Measurements from ENCODE around the gene KRT73.

KRT73 gene

GRCh38 chr12:52645120-52645761 is 26.9 kb upstream of the KRT73 start:
- peak in 2 of 4 experiments; percentile 24 to 40 for DNase-seq

DNA sequence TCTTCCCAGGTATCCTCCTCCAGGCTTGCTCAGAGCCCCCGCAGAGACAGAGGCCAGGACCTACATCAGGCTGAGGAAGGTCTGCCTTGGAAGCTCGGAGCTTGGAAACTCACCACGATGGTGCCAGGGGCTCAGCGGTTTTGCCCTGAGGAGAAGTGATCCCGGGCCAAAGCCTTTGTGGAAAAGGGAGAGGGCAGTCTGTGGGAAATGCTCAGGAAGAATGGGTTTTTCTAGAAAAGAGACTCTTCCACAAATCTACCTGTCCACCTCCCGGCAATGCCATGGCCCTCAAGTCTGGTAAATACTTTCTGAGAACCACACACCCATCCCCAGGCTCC is 25.7 kb upstream of the KRT73 start:
- DNase-seq = no peak

DNA sequence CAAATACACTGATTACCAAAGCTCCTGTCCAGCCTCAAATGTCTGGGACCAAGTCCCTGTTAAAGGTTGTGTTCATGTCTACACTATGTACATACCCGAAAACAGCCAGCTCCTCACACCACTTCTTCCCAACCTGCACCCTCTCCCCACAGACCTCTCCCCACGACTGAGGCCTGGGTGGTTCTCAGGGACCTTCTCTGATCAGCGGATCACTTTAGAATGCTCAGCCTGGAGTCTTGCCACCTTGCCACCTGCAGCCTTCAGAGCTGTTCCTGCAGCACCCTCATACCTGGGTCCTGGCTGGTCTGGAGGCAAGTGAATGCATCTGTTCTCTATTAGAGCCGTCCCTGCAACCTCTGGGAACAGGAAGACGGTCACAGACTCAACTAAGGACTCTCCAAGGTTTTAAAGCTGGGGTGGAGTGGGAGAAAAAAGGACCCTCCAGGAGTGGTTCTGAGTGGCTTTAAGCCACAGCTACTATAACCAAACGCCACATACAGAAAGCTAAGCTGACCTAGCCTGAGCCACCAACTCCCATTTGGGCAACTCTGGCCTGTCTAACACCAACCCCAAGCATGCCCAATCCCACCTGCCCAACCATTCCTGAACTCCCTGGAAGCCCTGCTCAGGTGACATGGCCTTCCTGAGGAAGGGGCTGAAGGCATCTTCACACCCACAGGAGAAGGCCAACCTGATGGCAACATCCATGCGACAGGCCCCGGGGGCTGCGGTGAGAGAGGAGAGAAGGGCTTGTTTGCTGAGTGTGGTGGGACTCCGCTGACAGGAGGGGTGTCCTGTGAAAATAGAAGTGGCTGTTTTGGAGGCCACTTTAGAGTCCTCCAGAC is 25.1 kb upstream of the KRT73 start:
- DNase-seq = no peak

DNA sequence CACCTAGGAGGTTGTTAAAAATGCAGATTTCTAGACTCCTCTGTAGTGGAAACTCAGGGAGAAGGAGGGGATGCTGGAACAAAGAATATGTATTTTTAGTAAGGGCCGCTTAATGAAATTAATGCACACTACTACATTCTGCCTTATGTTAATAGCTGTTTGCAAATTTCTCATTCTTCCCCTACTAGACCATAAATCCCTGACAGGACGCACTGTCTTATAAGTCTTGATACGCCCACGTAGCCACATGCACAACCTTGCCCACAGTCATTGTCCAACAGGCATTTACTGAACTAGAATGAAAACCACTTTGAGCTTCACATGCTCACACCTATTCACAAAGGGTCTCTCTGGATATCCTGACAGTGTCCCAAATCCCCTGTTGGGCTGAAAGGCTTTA is 23.1 kb upstream of the KRT73 start:
- no peak for DNase-seq

GRCh38 chr12:52637299-52637698 is 18.9 kb upstream of the KRT73 start:
- no peak for DNase-seq

- DNase-seq = no peak
Observed at GRCh38 chr12:52636592-52637258, 18.4 kb upstream of the KRT73 start.

GRCh38 chr12:52636189-52636588 is 17.8 kb upstream of the KRT73 start:
- no peak for DNase-seq

DNA sequence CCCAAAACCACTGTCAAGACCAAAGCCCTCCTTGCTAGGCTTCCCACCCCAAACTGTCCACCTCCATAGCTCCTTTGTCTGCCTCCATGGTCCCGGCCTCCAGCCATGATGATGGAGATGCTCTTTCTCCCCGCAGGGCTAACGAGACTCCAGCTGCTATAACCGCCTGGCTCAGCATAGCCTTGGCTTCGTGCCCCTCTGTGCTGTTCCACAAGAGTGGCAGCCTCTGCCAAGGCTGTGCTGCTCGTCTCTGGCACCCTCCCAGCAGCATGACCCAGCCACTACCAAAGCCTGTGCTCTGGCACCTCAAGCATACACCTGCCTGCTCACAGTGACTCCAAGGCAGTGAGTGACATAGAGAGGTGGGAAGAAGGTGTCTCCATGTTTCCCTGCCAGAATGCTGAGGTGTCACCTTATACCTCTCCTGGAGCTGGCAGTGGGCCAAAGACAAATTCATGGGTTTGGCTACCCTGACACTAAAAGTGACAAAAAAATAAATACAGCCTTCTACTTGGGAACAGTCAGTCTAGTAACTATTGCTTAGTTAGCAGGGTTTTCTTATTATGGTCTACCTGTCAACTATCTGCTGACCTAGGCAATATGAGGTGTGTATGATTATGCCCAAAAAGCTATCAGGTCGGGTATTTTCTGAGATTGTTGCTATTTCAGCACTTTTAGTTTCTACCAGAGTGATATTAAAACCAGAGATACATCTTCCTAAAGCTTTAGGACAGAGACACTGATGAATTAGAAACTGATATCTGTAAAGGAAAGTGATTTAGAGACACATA is 16.1 kb upstream of the KRT73 start:
- DNase-seq = no peak

- no peak for DNase-seq
Observed at GRCh38 chr12:52633383-52633782, 15.0 kb upstream of the KRT73 start.

- no peak for DNase-seq
Observed at GRCh38 chr12:52632656-52633055, 14.3 kb upstream of the KRT73 start.

- no peak for DNase-seq
Observed at GRCh38 chr12:52631676-52632459, 13.5 kb upstream of the KRT73 start.

DNA sequence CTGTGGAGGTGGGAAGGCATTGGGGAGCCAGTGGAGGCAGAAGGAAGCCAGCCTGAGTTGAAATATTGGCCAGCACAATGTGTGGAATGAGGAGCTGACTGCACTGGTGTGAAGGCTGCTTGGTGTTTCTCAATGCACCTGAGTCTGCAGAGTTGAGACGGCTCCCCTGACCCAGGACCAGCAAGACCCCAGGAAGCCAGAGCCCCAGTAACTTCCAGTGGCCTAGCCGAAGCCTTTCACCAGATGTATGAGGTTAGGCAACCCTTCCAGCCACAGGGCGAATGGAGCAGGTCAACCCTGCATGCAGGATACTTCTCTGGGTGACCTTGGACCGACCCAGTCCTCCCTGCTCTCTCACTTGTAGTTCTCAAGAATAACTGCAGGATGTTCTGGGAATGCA is 12.9 kb upstream of the KRT73 start:
- no peak for DNase-seq

- DNase-seq = no peak
Observed at GRCh38 chr12:52630599-52631200, 12.3 kb upstream of the KRT73 start.

GRCh38 chr12:52630008-52630500 is 11.7 kb upstream of the KRT73 start:
- no peak for DNase-seq

GRCh38 chr12:52629281-52630007 is 11.1 kb upstream of the KRT73 start:
- no peak for DNase-seq

- no peak for DNase-seq
Observed at GRCh38 chr12:52628841-52629240, 10.5 kb upstream of the KRT73 start.

- DNase-seq = no peak
Observed at GRCh38 chr12:52628111-52628507, 9.8 kb upstream of the KRT73 start.

- no peak for DNase-seq
Observed at GRCh38 chr12:52627395-52628110, 9.2 kb upstream of the KRT73 start.

DNA sequence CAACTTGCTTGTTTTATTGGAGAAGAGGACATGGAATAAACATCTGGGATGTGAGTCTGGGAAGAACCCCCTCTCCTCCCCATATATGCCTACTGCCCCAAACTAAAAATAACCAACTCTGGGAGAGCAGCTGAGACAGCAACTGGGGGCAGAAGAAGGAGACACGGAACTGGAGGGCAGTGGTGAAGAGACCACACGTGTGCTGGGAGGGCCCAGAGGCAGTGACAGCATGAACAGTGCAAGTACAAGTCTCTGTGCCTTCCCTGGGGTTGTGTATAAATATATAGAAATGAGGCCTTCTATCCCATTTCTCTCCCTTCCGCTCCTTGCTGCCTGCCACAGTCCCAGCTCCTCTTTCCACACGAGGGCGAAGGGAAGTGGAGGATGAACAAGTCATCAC is 4.0 kb upstream of the KRT73 start:
- DNase-seq = no peak

DNA sequence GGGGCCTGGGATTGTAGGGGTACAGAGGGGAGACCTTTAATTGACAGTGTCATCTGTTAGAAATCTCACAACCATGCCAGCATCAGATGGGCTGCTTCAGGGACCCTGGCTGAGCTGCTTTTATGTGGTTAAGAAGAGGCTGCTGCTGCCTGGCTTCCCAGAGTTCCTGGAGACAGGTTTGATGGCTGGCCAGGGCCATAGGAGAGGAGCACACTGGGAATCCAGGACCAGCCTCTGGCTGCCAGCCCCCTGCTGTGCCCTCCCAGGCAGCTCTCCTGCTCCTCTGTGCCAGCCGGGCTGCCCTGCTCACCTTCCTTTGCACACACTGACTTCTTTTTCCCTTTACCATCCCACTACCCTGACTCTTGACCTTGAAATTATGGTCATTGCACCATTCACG is 507 bp upstream of the KRT73 start:
- DNase-seq = no peak
